GM23338 (cell line): ENCODE results near the gene IGF2BP3. TPM values are rescaled to one million over a fixed set of nuclear protein-coding genes. Genes with fewer than 3 reads are reported as not detected.

ENCODE experiments used
- ATAC-seq: fragments of 200-7000 bp; cut with Tn5 transposase; 3 replicates; pipeline ENCODE4 v1.9.1; 2020
- DNase-seq: peaks from one replicate; pipeline ENCODE4 v3.0.0-alpha.2; 2015; ENCODE audit warnings: low spot score
- H2AFZ ChIP-seq: fragments of 200-600 bp; sonication (generic); 2 replicates; pipeline ENCODE4 v1.8.0; 2016; ENCODE audit warnings: antibody characterized with exemption, mild to moderate bottlenecking, moderate library complexity
- H3F3A ChIP-seq: fragments of 200-600 bp; sonication (generic); replicated peaks from 2 replicates; pipeline ENCODE4 v1.8.0; 2017; ENCODE audit warnings: antibody characterized with exemption, mixed run types, low read depth
- H3K27ac ChIP-seq: fragments of 200-600 bp; sonication (generic); 2 replicates; pipeline ENCODE4 v1.6.1; 2016; ENCODE audit warnings: low read depth
- H3K27me3 ChIP-seq: fragments of 200-600 bp; sonication (generic); 2 replicates; pipeline ENCODE4 v1.8.0; 2016; ENCODE audit warnings: mild to moderate bottlenecking, mixed run types, moderate library complexity; ENCODE audit not compliant: insufficient read depth
- H3K36me3 ChIP-seq: fragments of 200-600 bp; sonication (generic); 2 replicates; pipeline ENCODE4 v1.8.0; 2016; ENCODE audit warnings: mild to moderate bottlenecking; ENCODE audit not compliant: insufficient read depth
- H3K4me1 ChIP-seq: fragments of 200-600 bp; sonication (generic); 2 replicates; pipeline ENCODE4 v1.8.0; 2016; ENCODE audit warnings: mild to moderate bottlenecking, moderate library complexity; ENCODE audit not compliant: insufficient read depth
- H3K4me2 ChIP-seq: fragments of 200-600 bp; sonication (generic); 2 replicates; pipeline ENCODE4 v1.7.1; 2017; ENCODE audit warnings: mixed run types
- H3K4me3 ChIP-seq: fragments of 200-600 bp; sonication (generic); 2 replicates; pipeline ENCODE4 v1.6.1; 2016; ENCODE audit warnings: mixed run types
- H3K79me2 ChIP-seq: fragments of 200-600 bp; sonication (generic); replicated peaks from 2 replicates; pipeline ENCODE4 v1.8.0; 2017; ENCODE audit warnings: mild to moderate bottlenecking; ENCODE audit not compliant: insufficient read depth
- H3K9me2 ChIP-seq: fragments of 200-600 bp; sonication (generic); 2 replicates; pipeline ENCODE4 v1.8.0; 2017; ENCODE audit not compliant: insufficient read depth
- H4K20me1 ChIP-seq: fragments of 200-600 bp; sonication (generic); replicated peaks from 2 replicates; pipeline ENCODE4 v1.8.0; 2017; ENCODE audit warnings: mild to moderate bottlenecking; ENCODE audit not compliant: insufficient read depth
- H3K27ac Mint-ChIP-seq: 2 replicates; pipeline ENCODE4 v1.8.0; 2020; ENCODE audit warnings: inconsistent platforms, mild to moderate bottlenecking, moderate library complexity, mixed read lengths
- H3K27me3 Mint-ChIP-seq: 3 replicates; pipeline ENCODE4 v1.8.0; 2022; ENCODE audit warnings: low read depth, mild to moderate bottlenecking, moderate library complexity, mixed read lengths, inconsistent platforms; ENCODE audit not compliant: insufficient read depth, poor library complexity
- H3K36me3 Mint-ChIP-seq: 3 replicates; pipeline ENCODE4 v1.8.0; 2021; ENCODE audit warnings: low read depth, mild to moderate bottlenecking, inconsistent platforms, moderate library complexity, mixed read lengths
- H3K4me1 Mint-ChIP-seq: 3 replicates; pipeline ENCODE4 v1.8.0; 2020; ENCODE audit warnings: mild to moderate bottlenecking, inconsistent platforms, mixed read lengths
- H3K4me3 Mint-ChIP-seq: 3 replicates; pipeline ENCODE4 v1.8.0; 2021; ENCODE audit warnings: moderate library complexity, mild to moderate bottlenecking, inconsistent platforms, mixed read lengths
- H3K9me3 Mint-ChIP-seq: 3 replicates; pipeline ENCODE4 v1.8.0; 2020; ENCODE audit warnings: moderate library complexity, mild to moderate bottlenecking, inconsistent platforms, mixed read lengths
- CREB1 ChIP-seq: fragments of 250-450 bp; sonication (Bioruptor Pico); IDR thresholded peaks from 2 replicates; pipeline ENCODE4 v1.5.0; 2020; ENCODE audit warnings: low read depth, mild to moderate bottlenecking, moderate library complexity
- CTCF ChIP-seq, 2 experiments: fragments of 200-600 bp in 1 of 2; sonication (generic) in 1 of 2; conservative IDR thresholded peaks; 2 replicates each; pipeline versions ENCODE4 v1.5.1 to v1.6.1; 2016 to 2017; ENCODE audit warnings: antibody characterized with exemption in 2 of 2, low read depth in 2 of 2, mild to moderate bottlenecking in 2 of 2, moderate library complexity in 1 of 2
- EZH2phosphoT487 ChIP-seq: fragments of 200-600 bp; sonication (generic); IDR thresholded peaks from one replicate; pipeline ENCODE4 v1.8.1; 2018; ENCODE audit warnings: antibody characterized with exemption; ENCODE audit not compliant: unreplicated experiment
- JUNB ChIP-seq: IDR thresholded peaks from one replicate; pipeline ENCODE4 v1.6.1; 2016; ENCODE audit warnings: antibody characterized with exemption; ENCODE audit not compliant: unreplicated experiment
- STAT1 ChIP-seq: IDR thresholded peaks from one replicate; pipeline ENCODE4 v1.6.1; 2016; ENCODE audit warnings: antibody characterized with exemption; ENCODE audit not compliant: unreplicated experiment
- polyA plus RNA-seq: library from polyadenylated mRNA; unstranded; fragments of >200 nt; fragmentation: Nextera tagmentation; extraction: Ambion mirVana; gene quantifications from 2 replicates; pipeline ENCODE4 v1.2.1, GENCODE V29; 2016
- total RNA-seq: library from RNA; depleted of rRNA; stranded (reverse); fragments of >200 nt; shearing (Covaris generic); gene quantifications from 2 replicates; pipeline ENCODE4 v1.2.3, GENCODE V29; 2014
- TF ChIP-seq, protein P1 (sequence below): IDR thresholded peaks from one replicate; pipeline ENCODE4 v1.6.1; 2018; ENCODE audit warnings: antibody characterized with exemption; ENCODE audit not compliant: unreplicated experiment
- TF ChIP-seq, protein P2 (sequence below): fragments of 250-450 bp; sonication (Bioruptor Pico); IDR thresholded peaks from 2 replicates; pipeline ENCODE4 v1.5.0; 2020; ENCODE audit warnings: mild to moderate bottlenecking, moderate library complexity

IGF2BP3 gene
- total and polyA plus RNA-seq, 2 experiments from 2014 or later: 52.0 to 183 TPM

GRCh38 chr7:23494009-23494408, 23.7 kb upstream of the IGF2BP3 start (continued):
- TF ChIP-seq, protein P1, sequence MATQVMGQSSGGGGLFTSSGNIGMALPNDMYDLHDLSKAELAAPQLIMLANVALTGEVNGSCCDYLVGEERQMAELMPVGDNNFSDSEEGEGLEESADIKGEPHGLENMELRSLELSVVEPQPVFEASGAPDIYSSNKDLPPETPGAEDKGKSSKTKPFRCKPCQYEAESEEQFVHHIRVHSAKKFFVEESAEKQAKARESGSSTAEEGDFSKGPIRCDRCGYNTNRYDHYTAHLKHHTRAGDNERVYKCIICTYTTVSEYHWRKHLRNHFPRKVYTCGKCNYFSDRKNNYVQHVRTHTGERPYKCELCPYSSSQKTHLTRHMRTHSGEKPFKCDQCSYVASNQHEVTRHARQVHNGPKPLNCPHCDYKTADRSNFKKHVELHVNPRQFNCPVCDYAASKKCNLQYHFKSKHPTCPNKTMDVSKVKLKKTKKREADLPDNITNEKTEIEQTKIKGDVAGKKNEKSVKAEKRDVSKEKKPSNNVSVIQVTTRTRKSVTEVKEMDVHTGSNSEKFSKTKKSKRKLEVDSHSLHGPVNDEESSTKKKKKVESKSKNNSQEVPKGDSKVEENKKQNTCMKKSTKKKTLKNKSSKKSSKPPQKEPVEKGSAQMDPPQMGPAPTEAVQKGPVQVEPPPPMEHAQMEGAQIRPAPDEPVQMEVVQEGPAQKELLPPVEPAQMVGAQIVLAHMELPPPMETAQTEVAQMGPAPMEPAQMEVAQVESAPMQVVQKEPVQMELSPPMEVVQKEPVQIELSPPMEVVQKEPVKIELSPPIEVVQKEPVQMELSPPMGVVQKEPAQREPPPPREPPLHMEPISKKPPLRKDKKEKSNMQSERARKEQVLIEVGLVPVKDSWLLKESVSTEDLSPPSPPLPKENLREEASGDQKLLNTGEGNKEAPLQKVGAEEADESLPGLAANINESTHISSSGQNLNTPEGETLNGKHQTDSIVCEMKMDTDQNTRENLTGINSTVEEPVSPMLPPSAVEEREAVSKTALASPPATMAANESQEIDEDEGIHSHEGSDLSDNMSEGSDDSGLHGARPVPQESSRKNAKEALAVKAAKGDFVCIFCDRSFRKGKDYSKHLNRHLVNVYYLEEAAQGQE: no peak
- no peak for TF ChIP-seq JUNB

DNA sequence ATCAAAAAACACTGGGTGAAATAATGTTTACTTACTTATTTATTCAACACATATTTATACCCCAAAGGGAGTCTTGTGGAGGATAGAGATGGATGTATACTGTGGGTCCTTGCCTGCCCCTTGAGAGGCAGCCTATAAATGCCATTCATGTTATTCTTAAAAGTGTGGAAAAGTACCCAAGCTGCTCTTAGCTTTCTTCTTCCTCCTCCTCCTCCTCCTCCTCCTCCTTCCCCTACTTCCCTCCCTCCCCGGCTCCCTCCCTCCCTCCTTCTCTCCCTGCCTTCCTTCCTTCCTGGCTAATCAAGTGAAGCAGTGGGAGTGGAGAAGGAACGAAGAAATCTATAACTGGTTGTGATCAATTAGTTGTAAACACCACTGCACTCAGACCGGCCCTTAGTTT, 21.2 kb upstream of the IGF2BP3 start:
- Histone ChIP-seq H3K79me2 (no peaks in the 10 kb centered on the region), H3K36me3 (no peaks in the 10 kb centered on the region), H3K9me2 (no peaks in the 10 kb centered on the region), H3K4me3 (peak overlapping the region; percentile 49), H3K4me1 (no peaks in the 10 kb centered on the region), H3K27ac (no peak overlapping the region), H3K27me3 (no peaks in the 10 kb centered on the region), H3K4me2 (peak overlapping the region; percentile 71), H3F3A (no peaks in the 10 kb centered on the region), H2AFZ (no peak overlapping the region), H4K20me1 (0 out of 2 replicates have a peak, but pooled peaks cover 4% of the 10 kb centered on the region)
- no peak for DNase-seq
- TF ChIP-seq CTCF (conservative IDR thresholded peaks at IDR 0.05; ENCODE audit: low read depth in 2 of 2) (no peak), EZH2phosphoT487 (no peak)
- Mint-ChIP-seq H3K4me1 (peaks cover 10% of the 10 kb centered on the region), H3K27me3 (peaks cover 6% of the 10 kb centered on the region), H3K36me3 (no peaks in the 10 kb centered on the region), H3K27ac (no peak overlapping the region), H3K9me3 (no peaks in the 10 kb centered on the region; the same call in 2 of the 3 replicates), H3K4me3 (peak overlapping the region; percentile 91; the same call in 2 of the 3 replicates)
- peak; percentile 11; the same call in 2 of the 3 replicates for ATAC-seq

- Mint-ChIP-seq H3K36me3 (no peaks in the 10 kb centered on the region), H3K4me1 (peaks cover 16% of the 10 kb centered on the region), H3K4me3 (peak overlapping the region; percentile 91), H3K9me3 (no peaks in the 10 kb centered on the region; the same call in 2 of the 3 replicates), H3K27ac (peak overlapping the region; percentile 95), H3K27me3 (peaks cover 6% of the 10 kb centered on the region)
- H3K4me2 ChIP-seq: peak overlapping the region; percentile 71
- H2AFZ ChIP-seq: no peak overlapping the region
- peak overlapping the region; percentile 51 for H3K27ac ChIP-seq
- ATAC-seq (peak; percentile 70), DNase-seq (no peak)
- no peaks in the 10 kb centered on the region for H3F3A ChIP-seq
- no peaks in the 10 kb centered on the region for H3K36me3 ChIP-seq
- peak overlapping the region; percentile 49 for H3K4me3 ChIP-seq
- no peaks in the 10 kb centered on the region for H4K20me1 ChIP-seq
- H3K27me3 ChIP-seq: no peaks in the 10 kb centered on the region
- H3K9me2 ChIP-seq: no peaks in the 10 kb centered on the region
- H3K79me2 ChIP-seq: no peaks in the 10 kb centered on the region
- no peaks in the 10 kb centered on the region for H3K4me1 ChIP-seq
- TF ChIP-seq, protein P2, sequence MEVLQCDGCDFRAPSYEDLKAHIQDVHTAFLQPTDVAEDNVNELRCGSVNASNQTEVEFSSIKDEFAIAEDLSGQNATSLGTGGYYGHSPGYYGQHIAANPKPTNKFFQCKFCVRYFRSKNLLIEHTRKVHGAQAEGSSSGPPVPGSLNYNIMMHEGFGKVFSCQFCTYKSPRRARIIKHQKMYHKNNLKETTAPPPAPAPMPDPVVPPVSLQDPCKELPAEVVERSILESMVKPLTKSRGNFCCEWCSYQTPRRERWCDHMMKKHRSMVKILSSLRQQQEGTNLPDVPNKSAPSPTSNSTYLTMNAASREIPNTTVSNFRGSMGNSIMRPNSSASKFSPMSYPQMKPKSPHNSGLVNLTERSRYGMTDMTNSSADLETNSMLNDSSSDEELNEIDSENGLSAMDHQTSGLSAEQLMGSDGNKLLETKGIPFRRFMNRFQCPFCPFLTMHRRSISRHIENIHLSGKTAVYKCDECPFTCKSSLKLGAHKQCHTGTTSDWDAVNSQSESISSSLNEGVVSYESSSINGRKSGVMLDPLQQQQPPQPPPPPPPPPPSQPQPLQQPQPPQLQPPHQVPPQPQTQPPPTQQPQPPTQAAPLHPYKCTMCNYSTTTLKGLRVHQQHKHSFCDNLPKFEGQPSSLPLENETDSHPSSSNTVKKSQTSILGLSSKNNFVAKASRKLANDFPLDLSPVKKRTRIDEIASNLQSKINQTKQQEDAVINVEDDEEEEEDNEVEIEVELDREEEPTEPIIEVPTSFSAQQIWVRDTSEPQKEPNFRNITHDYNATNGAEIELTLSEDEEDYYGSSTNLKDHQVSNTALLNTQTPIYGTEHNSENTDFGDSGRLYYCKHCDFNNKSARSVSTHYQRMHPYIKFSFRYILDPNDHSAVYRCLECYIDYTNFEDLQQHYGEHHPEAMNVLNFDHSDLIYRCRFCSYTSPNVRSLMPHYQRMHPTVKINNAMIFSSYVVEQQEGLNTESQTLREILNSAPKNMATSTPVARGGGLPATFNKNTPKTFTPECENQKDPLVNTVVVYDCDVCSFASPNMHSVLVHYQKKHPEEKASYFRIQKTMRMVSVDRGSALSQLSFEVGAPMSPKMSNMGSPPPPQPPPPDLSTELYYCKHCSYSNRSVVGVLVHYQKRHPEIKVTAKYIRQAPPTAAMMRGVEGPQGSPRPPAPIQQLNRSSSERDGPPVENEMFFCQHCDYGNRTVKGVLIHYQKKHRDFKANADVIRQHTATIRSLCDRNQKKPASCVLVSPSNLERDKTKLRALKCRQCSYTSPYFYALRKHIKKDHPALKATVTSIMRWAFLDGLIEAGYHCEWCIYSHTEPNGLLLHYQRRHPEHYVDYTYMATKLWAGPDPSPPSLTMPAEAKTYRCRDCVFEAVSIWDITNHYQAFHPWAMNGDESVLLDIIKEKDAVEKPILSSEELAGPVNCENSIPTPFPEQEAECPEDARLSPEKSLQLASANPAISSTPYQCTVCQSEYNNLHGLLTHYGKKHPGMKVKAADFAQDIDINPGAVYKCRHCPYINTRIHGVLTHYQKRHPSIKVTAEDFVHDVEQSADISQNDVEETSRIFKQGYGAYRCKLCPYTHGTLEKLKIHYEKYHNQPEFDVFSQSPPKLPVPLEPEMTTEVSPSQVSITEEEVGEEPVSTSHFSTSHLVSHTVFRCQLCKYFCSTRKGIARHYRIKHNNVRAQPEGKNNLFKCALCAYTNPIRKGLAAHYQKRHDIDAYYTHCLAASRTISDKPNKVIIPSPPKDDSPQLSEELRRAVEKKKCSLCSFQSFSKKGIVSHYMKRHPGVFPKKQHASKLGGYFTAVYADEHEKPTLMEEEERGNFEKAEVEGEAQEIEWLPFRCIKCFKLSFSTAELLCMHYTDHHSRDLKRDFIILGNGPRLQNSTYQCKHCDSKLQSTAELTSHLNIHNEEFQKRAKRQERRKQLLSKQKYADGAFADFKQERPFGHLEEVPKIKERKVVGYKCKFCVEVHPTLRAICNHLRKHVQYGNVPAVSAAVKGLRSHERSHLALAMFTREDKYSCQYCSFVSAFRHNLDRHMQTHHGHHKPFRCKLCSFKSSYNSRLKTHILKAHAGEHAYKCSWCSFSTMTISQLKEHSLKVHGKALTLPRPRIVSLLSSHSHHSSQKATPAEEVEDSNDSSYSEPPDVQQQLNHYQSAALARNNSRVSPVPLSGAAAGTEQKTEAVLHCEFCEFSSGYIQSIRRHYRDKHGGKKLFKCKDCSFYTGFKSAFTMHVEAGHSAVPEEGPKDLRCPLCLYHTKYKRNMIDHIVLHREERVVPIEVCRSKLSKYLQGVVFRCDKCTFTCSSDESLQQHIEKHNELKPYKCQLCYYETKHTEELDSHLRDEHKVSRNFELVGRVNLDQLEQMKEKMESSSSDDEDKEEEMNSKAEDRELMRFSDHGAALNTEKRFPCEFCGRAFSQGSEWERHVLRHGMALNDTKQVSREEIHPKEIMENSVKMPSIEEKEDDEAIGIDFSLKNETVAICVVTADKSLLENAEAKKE: no peak
- TF ChIP-seq STAT1: no peak
- no peak for TF ChIP-seq CREB1 (CRISPR knock-in tag)
These were observed 20.3 kb upstream of the IGF2BP3 start for GRCh38 chr7:23490357-23491135.
